Coronary artery (tissue), 2 donors: ENCODE measurements around the gene SAMD5.

Experiments used
- DNase-seq: peaks from one replicate; pipeline ENCODE4 v3.0.0-alpha.2; 2017; ENCODE audit warnings: low spot score
- H3K27ac ChIP-seq, 2 donors: fragments of 200-600 bp; sonication (generic); one replicate each; pipeline ENCODE4 v1.5.1; 2016 to 2019
- H3K4me3 ChIP-seq: fragments of 200-600 bp; sonication (generic); 2 replicates; pipeline ENCODE4 v1.5.1; 2016; ENCODE audit warnings: mild to moderate bottlenecking, moderate library complexity
- CTCF ChIP-seq: fragments of 200-600 bp; sonication (generic); IDR thresholded peaks from one replicate; pipeline ENCODE4 v1.5.1; 2019; ENCODE audit warnings: antibody characterized with exemption

The SAMD5 gene

GRCh38 chr6:147615659-147616456, 107.4 kb downstream of the SAMD5 start:
- Histone ChIP-seq H3K27ac (no peak overlapping the region), H3K4me3 (no peak overlapping the region)
- no peak for TF ChIP-seq CTCF
- DNase-seq, result no peak

- Histone ChIP-seq H3K27ac (no peak overlapping the region), H3K4me3 (no peak overlapping the region)
- no peak for TF ChIP-seq CTCF
- no peak for DNase-seq
These were observed 108.9 kb downstream of the SAMD5 start for GRCh38 chr6:147617366-147617765.

- Histone ChIP-seq H3K27ac (no peak overlapping the region), H3K4me3 (no peak overlapping the region)
- DNase-seq, result no peak
- no peak for TF ChIP-seq CTCF
These were observed 110.0 kb downstream of the SAMD5 start for GRCh38 chr6:147618457-147618856.

- DNase-seq, result no peak
- no peak overlapping the region for H3K27ac ChIP-seq
- no peak overlapping the region for H3K4me3 ChIP-seq
- no peak for TF ChIP-seq CTCF
These were observed 110.4 kb downstream of the SAMD5 start for GRCh38 chr6:147618927-147619326.
